Mesenchymal stem cell (in vitro differentiated cells and primary cell): ENCODE measurements around the gene SEMA4A.

ENCODE experiments used
- DNase-seq: peaks from one replicate; pipeline ENCODE4 v3.0.0-alpha.2; 2013
- H2AFZ ChIP-seq: one replicate; pipeline ENCODE4 v1.6.1; 2013; ENCODE audit warnings: low read depth, mild to moderate bottlenecking, control low read depth, inconsistent platforms, low read length, moderate library complexity
- H2AK5ac ChIP-seq: 2 replicates; pipeline ENCODE4 v1.6.1; 2013; ENCODE audit warnings: low read length, moderate library complexity, mild to moderate bottlenecking, inconsistent platforms; ENCODE audit not compliant: severe bottlenecking
- H2BK120ac ChIP-seq: one replicate; pipeline ENCODE4 v1.6.1; 2013; ENCODE audit warnings: low read depth, mild to moderate bottlenecking, inconsistent platforms, low read length, moderate library complexity
- H2BK12ac ChIP-seq, 2 experiments: one replicate each; pipeline ENCODE4 v1.6.1; 2013; ENCODE audit warnings: inconsistent platforms in 2 of 2, low read length in 2 of 2, mild to moderate bottlenecking in 2 of 2, moderate library complexity in 2 of 2, control low read depth in 1 of 2
- H2BK15ac ChIP-seq: one replicate; pipeline ENCODE4 v1.6.1; 2013; ENCODE audit warnings: mild to moderate bottlenecking, low read depth, inconsistent platforms; ENCODE audit not compliant: poor library complexity, severe bottlenecking
- H2BK5ac ChIP-seq: 2 replicates; pipeline ENCODE4 v1.6.1; 2013; ENCODE audit warnings: low read depth, mild to moderate bottlenecking, low read length, control low read depth, inconsistent platforms; ENCODE audit not compliant: poor library complexity, severe bottlenecking
- H3K14ac ChIP-seq, 2 experiments: one replicate each; pipeline ENCODE4 v1.6.1; 2013; ENCODE audit warnings: inconsistent platforms in 2 of 2, low read length in 2 of 2, control low read depth in 1 of 2, mild to moderate bottlenecking in 1 of 2, moderate library complexity in 1 of 2
- H3K18ac ChIP-seq, 2 experiments: one replicate each; pipeline ENCODE4 v1.6.1; 2013; ENCODE audit warnings: inconsistent platforms in 2 of 2, low read length in 2 of 2, control low read depth in 1 of 2, low read depth in 1 of 2, mild to moderate bottlenecking in 1 of 2
- H3K23ac ChIP-seq, 2 experiments: one replicate each; pipeline ENCODE4 v1.6.1; 2013; ENCODE audit warnings: inconsistent platforms in 2 of 2, low read length in 2 of 2, mild to moderate bottlenecking in 2 of 2, moderate library complexity in 2 of 2, control low read depth in 1 of 2
- H3K27ac ChIP-seq: 2 replicates; pipeline ENCODE4 v1.5.1; 2013; ENCODE audit warnings: mild to moderate bottlenecking, moderate library complexity, low read length, control low read depth, inconsistent platforms; ENCODE audit not compliant: poor library complexity, severe bottlenecking
- H3K27me3 ChIP-seq, 2 experiments: 2 replicates each; pipeline versions ENCODE4 v1.6.1 to v1.7.0; 2013; ENCODE audit warnings: low read length in 2 of 2, mild to moderate bottlenecking in 2 of 2, moderate library complexity in 2 of 2, control low read depth in 1 of 2, inconsistent platforms in 1 of 2; ENCODE audit not compliant: control insufficient read depth in 1 of 2, insufficient read depth in 1 of 2
- H3K36me3 ChIP-seq, 2 experiments: 2 replicates each; pipeline versions ENCODE4 v1.6.1 to v1.7.0; 2013; ENCODE audit warnings: low read length in 2 of 2, control low read depth in 1 of 2, inconsistent platforms in 1 of 2, low read depth in 1 of 2, mild to moderate bottlenecking in 1 of 2; ENCODE audit not compliant: insufficient read depth in 2 of 2, control insufficient read depth in 1 of 2
- H3K4ac ChIP-seq, 2 experiments: one replicate each; pipeline ENCODE4 v1.6.1; 2013; ENCODE audit warnings: inconsistent platforms in 2 of 2, low read length in 2 of 2, mild to moderate bottlenecking in 2 of 2, moderate library complexity in 2 of 2, control low read depth in 1 of 2, low read depth in 1 of 2
- H3K4me1 ChIP-seq: 2 replicates; pipeline ENCODE4 v1.6.1; 2013; ENCODE audit warnings: low read depth, low read length, control low read depth; ENCODE audit not compliant: control insufficient read depth, insufficient read depth
- H3K4me2 ChIP-seq: 2 replicates; pipeline ENCODE4 v1.6.1; 2013; ENCODE audit warnings: low read length, mild to moderate bottlenecking, inconsistent platforms; ENCODE audit not compliant: poor library complexity, severe bottlenecking
- H3K4me3 ChIP-seq, 2 experiments: 2 replicates each; pipeline versions ENCODE4 v1.5.1 to v1.7.0; 2013; ENCODE audit warnings: low read length in 2 of 2, mild to moderate bottlenecking in 2 of 2, control low read depth in 1 of 2, low read depth in 1 of 2; ENCODE audit not compliant: insufficient read depth in 1 of 2
- H3K79me1 ChIP-seq: replicated peaks from 2 replicates; pipeline ENCODE4 v1.6.1; 2013; ENCODE audit warnings: mild to moderate bottlenecking, control low read depth, low read length, inconsistent platforms; ENCODE audit not compliant: poor library complexity, severe bottlenecking
- H3K9ac ChIP-seq: 2 replicates; pipeline ENCODE4 v1.7.0; 2013; ENCODE audit warnings: mild to moderate bottlenecking, low read length, moderate library complexity
- H3K9me3 ChIP-seq: 2 replicates; pipeline ENCODE4 v1.7.0; 2013; ENCODE audit warnings: mild to moderate bottlenecking, low read length; ENCODE audit not compliant: control insufficient read depth
- H4K8ac ChIP-seq: one replicate; pipeline ENCODE4 v1.6.1; 2013; ENCODE audit warnings: inconsistent platforms, mild to moderate bottlenecking, low read length, moderate library complexity
- H4K91ac ChIP-seq: one replicate; pipeline ENCODE4 v1.6.1; 2013; ENCODE audit warnings: mild to moderate bottlenecking, low read length, inconsistent platforms
- WGBS: methylation state at CpG from one replicate; pipeline ENCODE4 v1.1.7; 2013; ENCODE audit warnings: mixed read lengths; 5-methylcytosine and 5-hydroxymethylcytosine counted together

Gene SEMA4A

DNA sequence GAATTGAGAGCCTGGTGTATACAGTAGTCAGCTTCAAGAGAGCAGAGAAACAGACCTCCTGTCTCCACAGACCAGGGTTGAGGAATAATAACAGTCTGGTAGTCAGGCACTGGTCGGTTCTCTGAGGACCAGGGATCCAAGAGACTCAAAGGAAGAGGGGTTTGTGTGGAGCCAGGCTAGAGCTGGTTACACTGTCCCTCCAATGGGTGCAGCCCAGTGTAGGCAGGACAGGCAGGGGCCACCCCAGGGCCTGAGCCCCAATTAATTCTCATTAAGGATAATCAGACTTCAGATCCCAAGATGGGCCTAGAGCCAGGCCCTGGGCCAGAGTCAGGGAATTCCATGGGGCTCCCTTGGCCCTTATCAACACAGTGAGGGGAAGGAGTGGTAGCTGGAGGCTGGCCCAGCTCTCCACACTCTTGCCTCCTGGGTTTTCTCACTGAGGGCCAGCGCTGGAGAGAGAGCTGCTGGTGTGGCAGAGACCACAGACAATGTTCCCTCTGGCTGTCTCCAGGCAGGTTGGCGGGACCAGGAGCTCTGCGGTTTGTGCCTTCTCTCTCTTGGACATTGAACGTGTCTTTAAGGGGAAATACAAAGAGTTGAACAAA lies 9.1 kb downstream of the SEMA4A start:
- no peak overlapping the region for H2BK120ac ChIP-seq
- H3K79me1 ChIP-seq = no peaks in the 10 kb centered on the region
- 84% methylated on average over 5 of the region's 5 CpGs for WGBS
- no peak overlapping the region for H2BK5ac ChIP-seq
- no peak overlapping the region for H3K4me2 ChIP-seq
- no peak overlapping the region for H3K23ac ChIP-seq
- H2BK12ac ChIP-seq = no peak overlapping the region
- peaks cover 0 to 11% of the 10 kb centered on the region in 2 experiments for H3K27me3 ChIP-seq
- no peak overlapping the region for H3K27ac ChIP-seq
- no peak overlapping the region for H4K8ac ChIP-seq
- H3K4ac ChIP-seq = peak overlapping the region in 1 of 2 experiments; percentile 44
- H2AFZ ChIP-seq = peak overlapping the region; percentile 1
- peak overlapping the region; percentile 70 for H2BK15ac ChIP-seq
- no peak overlapping the region for H3K18ac ChIP-seq
- H3K36me3 ChIP-seq = no peaks in the 10 kb centered on the region
- DNase-seq = peak; percentile 24
- no peak overlapping the region for H3K4me3 ChIP-seq
- H3K4me1 ChIP-seq = peaks cover 22% of the 10 kb centered on the region
- H3K9ac ChIP-seq = no peak overlapping the region
- H4K91ac ChIP-seq = no peak overlapping the region
- no peaks in the 10 kb centered on the region for H3K9me3 ChIP-seq
- peak overlapping the region; percentile 44 for H2AK5ac ChIP-seq
- H3K14ac ChIP-seq = no peak overlapping the region

GRCh38 chr1:156163712-156164111 lies 10.3 kb downstream of the SEMA4A start:
- H3K27ac ChIP-seq = no peak overlapping the region
- H3K27me3 ChIP-seq = no peaks in the 10 kb centered on the region
- DNase-seq = no peak
- H4K8ac ChIP-seq = no peak overlapping the region
- H2BK120ac ChIP-seq = no peak overlapping the region
- no peaks in the 10 kb centered on the region for H3K9me3 ChIP-seq
- no peak overlapping the region for H3K14ac ChIP-seq
- H3K4me2 ChIP-seq = no peak overlapping the region
- H3K23ac ChIP-seq = no peak overlapping the region
- peaks cover 22% of the 10 kb centered on the region for H3K4me1 ChIP-seq
- H2AFZ ChIP-seq = no peak overlapping the region
- H2BK12ac ChIP-seq = no peak overlapping the region
- 100% methylated on average over 1 of the region's 1 CpG for WGBS
- H4K91ac ChIP-seq = no peak overlapping the region
- no peaks in the 10 kb centered on the region for H3K79me1 ChIP-seq
- H2AK5ac ChIP-seq = no peak overlapping the region
- H3K36me3 ChIP-seq = no peaks in the 10 kb centered on the region
- no peak overlapping the region for H2BK15ac ChIP-seq
- no peak overlapping the region for H3K4ac ChIP-seq
- H3K18ac ChIP-seq = no peak overlapping the region
- H3K4me3 ChIP-seq = no peak overlapping the region
- no peak overlapping the region for H2BK5ac ChIP-seq
- H3K9ac ChIP-seq = no peak overlapping the region

DNA sequence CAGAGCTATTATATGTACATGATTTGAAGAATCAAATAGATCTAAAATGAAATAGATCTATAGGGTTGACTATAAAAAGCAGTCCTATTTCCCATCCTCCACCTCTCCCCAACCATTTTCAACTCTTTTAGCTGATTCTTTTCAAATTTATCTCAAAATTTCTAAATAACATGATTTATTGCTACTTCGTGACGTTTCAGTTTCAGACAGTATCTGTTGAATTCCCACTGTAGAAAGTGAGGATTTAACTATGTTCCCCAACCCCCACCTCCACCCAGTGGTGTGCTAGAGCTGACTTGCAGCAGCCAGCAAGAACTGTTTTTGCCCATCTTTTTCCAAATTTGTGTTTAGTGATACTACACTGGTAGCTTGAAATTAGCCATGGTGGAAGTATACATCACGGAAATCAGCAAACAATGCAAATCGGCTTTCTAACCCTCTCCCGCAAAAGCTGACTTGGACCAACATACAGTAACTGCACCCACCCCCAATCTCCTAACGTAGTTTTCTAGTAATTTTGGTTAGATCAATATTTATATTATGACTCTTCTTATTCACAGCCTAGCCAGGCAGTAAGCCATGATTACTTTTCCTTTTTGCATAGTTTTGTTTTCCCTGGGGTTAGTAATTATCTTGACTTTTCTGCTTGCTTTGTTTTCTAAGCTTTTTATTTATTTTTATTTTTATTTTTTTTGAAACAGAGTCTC lies 10.9 kb downstream of the SEMA4A start:
- DNase-seq = no peak

DNA sequence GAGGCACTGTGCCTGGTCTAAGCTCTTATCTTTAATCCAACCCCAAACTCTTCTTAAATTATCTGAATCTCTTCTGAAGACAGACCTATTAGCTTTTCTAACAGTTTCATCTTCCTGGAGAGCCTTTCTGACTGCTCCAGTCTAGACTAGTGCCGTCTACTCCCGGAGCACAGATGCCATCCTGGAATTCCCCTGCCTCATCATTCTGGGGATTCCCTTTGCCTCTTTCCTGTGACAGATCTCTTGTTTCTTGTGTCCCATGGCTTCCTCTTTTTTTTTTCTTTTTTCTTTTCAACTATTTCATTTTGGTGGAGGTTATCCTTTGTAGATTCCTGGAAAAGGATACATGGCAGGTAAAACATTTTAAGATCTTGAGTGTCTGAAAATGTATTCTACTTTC lies 11.7 kb downstream of the SEMA4A start:
- 84% methylated on average over 2 of the region's 2 CpGs for WGBS
- Histone ChIP-seq H2AK5ac (no peak overlapping the region), H3K4me1 (peaks cover 16% of the 10 kb centered on the region), H3K18ac (no peak overlapping the region), H2BK12ac (no peak overlapping the region), H3K79me1 (no peaks in the 10 kb centered on the region), H3K4me3 (no peak overlapping the region), H4K91ac (no peak overlapping the region), H3K27ac (no peak overlapping the region), H2AFZ (no peak overlapping the region), H3K9me3 (no peaks in the 10 kb centered on the region), H3K14ac (no peak overlapping the region), H2BK120ac (no peak overlapping the region), H3K4me2 (no peak overlapping the region), H3K9ac (no peak overlapping the region), H2BK15ac (no peak overlapping the region), H3K23ac (no peak overlapping the region), H2BK5ac (no peak overlapping the region), H3K4ac (no peak overlapping the region), H3K36me3 (no peaks in the 10 kb centered on the region), H4K8ac (no peak overlapping the region), H3K27me3 (no peaks in the 10 kb centered on the region)
- peak; percentile 67 for DNase-seq

More for the DNA sequence above, 10.9 kb downstream of the SEMA4A start:
- H3K9ac ChIP-seq = no peak overlapping the region
- H4K8ac ChIP-seq = no peak overlapping the region
- H3K79me1 ChIP-seq = no peaks in the 10 kb centered on the region
- WGBS = 97% methylated on average over 5 of the region's 6 CpGs
- no peak overlapping the region for H4K91ac ChIP-seq
- no peak overlapping the region for H3K18ac ChIP-seq
- no peak overlapping the region for H3K27ac ChIP-seq
- H2AFZ ChIP-seq = no peak overlapping the region
- H3K9me3 ChIP-seq = no peaks in the 10 kb centered on the region
- H3K27me3 ChIP-seq = no peaks in the 10 kb centered on the region
- H2BK12ac ChIP-seq = no peak overlapping the region
- H3K23ac ChIP-seq = no peak overlapping the region
- H2BK120ac ChIP-seq = no peak overlapping the region
- peaks cover 21% of the 10 kb centered on the region for H3K4me1 ChIP-seq
- no peak overlapping the region for H2BK15ac ChIP-seq
- no peak overlapping the region for H3K4me3 ChIP-seq
- no peaks in the 10 kb centered on the region for H3K36me3 ChIP-seq
- no peak overlapping the region for H2AK5ac ChIP-seq
- no peak overlapping the region for H3K4me2 ChIP-seq
- H2BK5ac ChIP-seq = no peak overlapping the region
- no peak overlapping the region for H3K4ac ChIP-seq
- H3K14ac ChIP-seq = no peak overlapping the region
